ENCODE data around the gene PRDX5. TPM values are rescaled to one million over a fixed set of nuclear protein-coding genes. Genes with fewer than 3 reads are reported as not detected.

Gene PRDX5
- total RNA-seq, 1 experiment from 2014 or later: 255 TPM

- POLR2A ChIA-PET: interaction anchor here (0.6 kb wide), 2 partner anchors 30 to 974 kb away, joined by 3 to 4 read pairs; no protein-coding TSS in a partner anchor
- Mint-ChIP-seq H3K4me3 (no peak overlapping the region), H3K9me3 (no peaks in the 10 kb centered on the region), H3K27ac (no peak overlapping the region), H3K4me1 (peaks cover 8% of the 10 kb centered on the region), H3K27me3 (ENCODE audit: low read depth) (peaks cover 2% of the 10 kb centered on the region; the same call in 1 of the 2 replicates), H3K36me3 (peaks cover 12% of the 10 kb centered on the region)
- TF ChIP-seq KAT7 (CRISPR knock-in tag; IDR thresholded peaks at IDR 0.05; ENCODE audit: borderline replicate concordance): no peak
- TF ChIP-seq E2F4 (CRISPR knock-in tag; IDR thresholded peaks at IDR 0.05; ENCODE audit: borderline replicate concordance, low read depth): no peak
- TF ChIP-seq TEAD4 (CRISPR knock-in tag; IDR thresholded peaks at IDR 0.05): no peak
- no peak for TF ChIP-seq ZNF138 (CRISPR knock-in tag; conservative IDR thresholded peaks at IDR 0.05)
- no peak for TF ChIP-seq E2F1 (CRISPR knock-in tag; IDR thresholded peaks at IDR 0.05)
- TF ChIP-seq ATF2 (CRISPR knock-in tag; IDR thresholded peaks at IDR 0.05; ENCODE audit: borderline replicate concordance, low read depth): no peak
- TF ChIP-seq CREM (CRISPR knock-in tag; IDR thresholded peaks at IDR 0.05): no peak
- no peak for TF ChIP-seq ZNF121 (CRISPR knock-in tag; IDR thresholded peaks at IDR 0.05)
- TF ChIP-seq ZNF232 (CRISPR knock-in tag; IDR thresholded peaks at IDR 0.05): no peak
- ATAC-seq: no peak
- CTCF ChIA-PET: interaction anchor here (0.7 to 12.5 kb wide), 2 partner anchors 15 to 21 kb away, joined by 4 to 151 read pairs; partner anchors contain the start of gene ESRRA
- no peak for DNase-seq (ENCODE audit: low spot score)
Observed at GRCh38 chr11:64281957-64282770, 35.8 kb upstream of the PRDX5 start.

- ChIA-PET CTCF (interaction anchor here (0.5 to 12.5 kb wide), 6 partner anchors 11 to 74 kb away, joined by 3 to 151 read pairs (median 11); partner anchors contain the start of genes ESRRA, PRDX5 and TRMT112), POLR2A (interaction anchor here (0.6 kb wide), 1 partner anchor 975 kb away, joined by 3 read pairs; no protein-coding TSS in a partner anchor)
- no peak overlapping the region for H3K27ac Mint-ChIP-seq
- DNase-seq (ENCODE audit: low spot score): no peak
- peaks cover 8% of the 10 kb centered on the region for H3K4me1 Mint-ChIP-seq
- ATAC-seq: no peak
- H3K36me3 Mint-ChIP-seq: peaks cover 12% of the 10 kb centered on the region
- H3K27me3 Mint-ChIP-seq (ENCODE audit: low read depth): peaks cover 2% of the 10 kb centered on the region; the same call in 1 of the 2 replicates
- no peak for TF ChIP-seq FOXJ3 (CRISPR knock-in tag; IDR thresholded peaks at IDR 0.05; ENCODE audit: borderline replicate concordance)
- no peak for TF ChIP-seq OVOL2 (CRISPR knock-in tag; IDR thresholded peaks at IDR 0.05; ENCODE audit: borderline replicate concordance)
- peak; percentile 9; the same call in 1 of the 2 replicates for TF ChIP-seq ZNF121 (CRISPR knock-in tag; IDR thresholded peaks at IDR 0.05)
- H3K9me3 Mint-ChIP-seq: no peaks in the 10 kb centered on the region
- H3K4me3 Mint-ChIP-seq: peak overlapping the region; percentile 45
Observed at GRCh38 chr11:64283092-64283491, 34.8 kb upstream of the PRDX5 start.

- DNase-seq (ENCODE audit: low spot score) (peak; percentile 97), ATAC-seq (peak; percentile 95)
- peaks cover 8% of the 10 kb centered on the region for H3K27me3 Mint-ChIP-seq (ENCODE audit: low read depth)
- peak within 1 kb of the TSS; percentile 80 for H3K4me3 Mint-ChIP-seq
- POLR2A ChIA-PET: interaction anchor here (0.9 to 2.3 kb wide), 4 partner anchors 13 to 57 kb away, joined by 3 to 7 read pairs (median 4); partner anchors contain the start of gene ESRRA
- peaks cover 12% of the 10 kb centered on the region for H3K36me3 Mint-ChIP-seq
- peaks cover 8% of the 10 kb centered on the region for H3K4me1 Mint-ChIP-seq
- H3K27ac Mint-ChIP-seq: peak within 1 kb of the TSS; percentile 76; the same call in 1 of the 2 replicates
- CTCF ChIA-PET: interaction anchor here (0.7 to 12.5 kb wide), 9 partner anchors 13 to 476 kb away, joined by 3 to 151 read pairs (median 6); partner anchors contain the start of genes ESRRA, PRDX5, PYGM and TRMT112
- no peaks in the 10 kb centered on the region for H3K9me3 Mint-ChIP-seq
- TF ChIP-seq NFYB (CRISPR knock-in tag; conservative IDR thresholded peaks at IDR 0.05; ENCODE audit: low read depth) (peak; percentile 72), ATF3 (CRISPR knock-in tag; conservative IDR thresholded peaks at IDR 0.05) (no peak), ETV6 (CRISPR knock-in tag; IDR thresholded peaks at IDR 0.05) (0 out of 2 replicates have a peak, but pooled peaks have one; percentile 63), E2F1 (CRISPR knock-in tag; IDR thresholded peaks at IDR 0.05) (no peak), ZNF281 (CRISPR knock-in tag; IDR thresholded peaks at IDR 0.05) (no peak), ZNF396 (CRISPR knock-in tag; IDR thresholded peaks at IDR 0.05; ENCODE audit: borderline replicate concordance) (no peak), CREM (CRISPR knock-in tag; IDR thresholded peaks at IDR 0.05) (peak; percentile 76; the same call in 1 of the 2 replicates), SP1 (CRISPR knock-in tag; conservative IDR thresholded peaks at IDR 0.05) (peak; percentile 82), ELF4 (CRISPR knock-in tag; IDR thresholded peaks at IDR 0.05; ENCODE audit: low read depth) (0 out of 2 replicates have a peak, but pooled peaks have one; percentile 23)
Observed at GRCh38 chr11:64284048-64284961, 33.6 kb upstream of the PRDX5 start, which contains the start of gene BAD. BAD (minus strand) TSS chr11:64284665; CDS start chr11:64284368, 297 bp downstream.
